NCI-H1436 (cell line): ENCODE measurements around the gene ARHGAP30.

Experiments used
- DNase-seq: peaks from one replicate; lab custom pipeline; 2025; lab: John Stamatoyannopoulos, UW

ARHGAP30 gene

DNA sequence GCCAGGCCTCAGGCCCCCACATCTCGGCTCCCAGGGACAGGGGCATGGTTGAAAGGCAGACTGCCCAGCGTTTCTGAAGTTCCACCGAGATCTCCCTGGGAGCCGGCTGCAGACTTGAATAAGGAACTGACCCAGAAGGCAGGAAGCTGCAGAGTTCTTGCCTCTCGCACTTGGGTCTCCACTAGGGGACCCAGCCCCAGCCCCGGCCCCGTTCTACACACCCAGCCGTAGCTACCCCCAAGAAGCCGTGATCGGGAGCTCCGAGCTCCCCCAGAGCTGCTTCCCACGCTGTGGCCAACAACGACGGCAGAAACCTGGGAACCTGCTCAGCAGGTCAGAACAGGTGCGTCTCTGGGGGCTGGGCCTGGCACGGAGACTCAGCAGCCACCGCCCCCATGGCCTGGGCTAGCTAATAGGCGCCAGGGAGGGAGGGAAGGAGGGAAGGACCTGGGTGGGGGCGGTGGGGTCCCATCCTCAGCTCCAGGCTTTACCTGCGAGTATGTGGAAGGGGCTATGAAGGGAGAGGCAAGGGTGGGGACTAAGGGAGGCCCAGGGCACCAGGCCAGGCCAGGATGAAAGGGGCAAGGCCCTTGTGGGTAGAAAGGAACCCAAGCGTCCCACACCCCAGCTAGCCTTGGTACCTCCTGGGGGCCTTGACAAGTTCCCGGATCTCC lies 19.7 kb upstream of the ARHGAP30 start, which contains the start of gene NECTIN4:
Gene NECTIN4, minus strand, starts transcription at position 308 of the 674 bp plus-strand sequence. Its CDS starts 262 bp downstream, at position 46.
- no peak for DNase-seq

DNA sequence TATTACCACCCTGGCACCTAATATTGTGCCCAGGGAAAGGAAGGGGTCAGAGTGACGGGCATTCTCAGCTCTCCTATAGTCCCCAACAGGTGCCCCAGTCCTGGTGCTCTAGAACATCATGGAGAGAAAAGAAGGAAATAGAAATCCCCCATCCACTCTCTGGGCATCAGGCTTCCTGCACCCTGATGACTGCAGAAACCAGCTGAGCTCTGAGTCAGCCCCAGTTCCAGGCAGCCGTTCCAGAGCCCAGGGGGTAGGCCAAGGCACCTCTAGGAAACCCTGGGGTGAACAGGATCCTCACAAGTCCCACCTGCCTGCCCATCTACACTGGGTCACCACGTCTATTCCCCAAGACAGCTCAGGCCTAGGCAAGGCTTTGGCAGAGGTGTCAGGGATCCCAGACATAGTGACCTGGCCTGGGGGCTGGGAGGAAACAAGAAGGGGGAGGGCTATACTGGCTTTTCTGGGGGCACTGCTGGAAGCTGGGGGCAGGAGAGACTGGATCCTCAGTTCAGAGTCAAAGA lies 19.0 kb upstream of the ARHGAP30 start:
- no peak for DNase-seq

DNA sequence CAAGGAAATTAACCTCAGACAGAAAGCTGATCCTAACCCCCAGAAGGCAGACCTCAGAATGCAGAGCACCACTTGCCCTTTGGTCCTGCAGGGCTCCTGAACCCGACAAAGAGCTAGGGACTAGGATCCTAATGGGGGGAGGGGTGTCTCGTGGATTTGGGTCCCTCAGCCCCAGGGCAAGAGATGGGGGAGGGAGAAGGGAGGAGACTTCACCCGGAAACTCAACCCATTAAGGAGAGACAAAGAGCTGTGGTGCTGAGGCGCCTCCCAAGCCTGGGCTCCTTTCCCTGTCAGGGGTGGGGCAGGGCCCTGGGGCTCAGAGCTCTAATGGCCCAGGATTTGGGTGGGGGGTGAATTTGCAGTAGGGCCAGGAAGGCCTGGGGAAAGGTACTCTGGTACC lies 16.8 kb upstream of the ARHGAP30 start:
- no peak for DNase-seq

DNA sequence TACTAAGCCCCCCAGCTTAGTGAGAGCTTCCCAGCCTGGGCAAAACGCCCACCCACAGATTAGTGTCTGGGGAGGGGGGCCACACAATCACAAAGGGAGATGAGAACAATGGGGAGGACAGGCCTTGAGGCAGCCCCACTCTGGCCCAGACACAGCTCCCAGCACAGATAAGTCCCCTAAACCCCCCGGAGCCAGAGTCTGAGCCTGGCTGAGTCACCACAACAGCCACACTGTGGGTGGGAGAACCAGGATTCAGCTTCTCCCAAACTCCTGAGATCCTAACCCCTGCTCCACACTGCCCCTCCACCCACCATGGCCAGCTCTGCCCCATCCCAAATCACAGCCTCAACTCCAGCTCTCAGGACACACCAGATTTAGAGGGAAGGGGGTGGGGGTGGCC lies 15.5 kb upstream of the ARHGAP30 start:
- no peak for DNase-seq

DNA sequence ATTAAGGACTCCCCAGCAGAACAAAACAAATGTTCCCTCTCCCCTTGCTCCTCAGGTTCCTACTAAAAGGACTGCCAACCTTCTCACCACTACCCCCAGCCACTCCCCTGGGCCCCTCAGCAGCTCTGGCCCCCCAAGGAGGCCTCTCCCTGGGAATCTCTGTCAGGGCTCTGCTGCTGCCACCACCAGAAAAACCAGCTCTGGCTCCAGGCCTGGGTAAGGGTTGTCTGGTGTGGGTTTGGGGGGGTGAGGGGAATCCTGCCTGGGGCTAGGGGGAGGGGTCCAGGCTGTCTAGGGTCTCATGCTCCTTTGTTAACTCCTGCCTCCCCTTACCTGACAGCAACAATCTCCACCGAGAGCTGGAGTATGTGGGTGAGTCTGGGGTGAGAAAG lies 14.9 kb upstream of the ARHGAP30 start:
- no peak for DNase-seq

DNA sequence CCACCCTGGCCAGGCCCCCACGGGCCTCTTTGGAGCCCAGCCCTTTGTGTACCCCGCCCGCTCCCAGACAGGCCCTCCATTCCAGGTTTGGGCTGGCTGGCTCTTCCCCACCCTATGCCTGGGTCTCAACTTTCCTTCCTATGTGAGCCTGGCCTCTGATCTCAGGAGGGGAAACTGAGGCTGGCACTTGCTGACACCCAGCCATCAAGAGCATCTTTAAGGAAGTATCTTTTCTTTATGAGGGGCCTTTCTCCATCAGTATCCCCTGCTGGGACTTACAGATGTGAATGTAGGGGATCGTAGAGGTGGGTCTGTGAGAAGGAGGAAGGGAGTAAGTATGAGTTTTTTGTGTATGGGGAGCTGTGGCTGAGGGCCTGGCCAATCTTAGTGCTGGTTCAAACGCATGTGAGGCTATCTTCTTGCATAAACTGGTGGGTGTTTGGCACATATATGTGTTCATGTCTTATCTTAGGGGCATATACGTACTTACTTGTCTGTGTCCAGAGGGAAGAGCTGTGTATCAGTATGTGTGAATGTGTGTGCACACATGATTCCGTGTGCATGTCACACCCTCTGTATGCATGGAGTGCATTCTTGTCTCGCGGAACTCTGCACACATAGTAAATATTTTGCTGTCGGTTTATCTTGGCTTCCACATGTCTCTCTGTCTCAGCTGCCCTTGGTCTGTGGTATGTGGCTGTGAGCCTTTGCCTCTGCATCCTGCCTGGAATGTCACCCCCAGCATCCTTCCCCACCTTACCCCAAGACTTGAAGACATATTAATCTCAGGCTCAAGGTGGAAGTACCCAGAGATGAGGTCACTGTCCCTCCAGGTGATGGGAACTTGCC lies 14.3 kb upstream of the ARHGAP30 start:
- DNase-seq, result no peak

DNA sequence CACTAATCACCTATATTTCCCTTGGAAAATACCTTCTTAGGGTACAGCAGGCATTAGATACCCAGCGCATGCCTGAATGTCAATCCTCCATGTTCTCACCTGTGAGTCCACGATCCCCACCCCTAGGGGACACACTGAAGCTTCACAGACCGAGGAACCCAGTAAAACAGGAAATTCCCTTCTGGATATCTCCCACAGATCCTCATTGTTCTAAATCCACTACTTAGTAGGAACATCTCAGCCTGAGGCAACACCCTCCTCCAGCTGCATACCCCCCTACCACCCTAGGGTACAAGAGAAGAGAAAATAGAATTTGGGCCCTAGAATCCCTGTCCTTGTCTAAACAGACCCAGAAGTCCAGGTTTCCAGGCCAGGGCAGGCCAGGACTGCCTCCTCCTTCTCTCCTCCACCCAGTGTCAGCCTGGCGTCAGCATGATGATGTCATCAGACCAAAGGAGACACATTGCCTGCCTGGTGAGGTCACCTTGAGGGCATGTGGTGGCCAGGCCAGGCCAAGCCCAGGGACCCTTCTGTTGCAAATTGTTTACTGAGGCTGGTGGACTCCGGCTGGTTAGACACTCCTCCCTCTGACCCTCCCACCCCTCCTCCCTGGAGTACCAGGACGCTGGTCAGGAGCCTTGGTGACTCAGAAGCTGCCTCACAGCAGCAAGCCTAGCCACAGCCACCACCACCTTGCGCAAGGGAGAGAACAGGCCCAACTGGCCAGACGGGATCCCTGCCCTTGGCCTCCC lies 13.5 kb upstream of the ARHGAP30 start:
- no peak for DNase-seq

DNA sequence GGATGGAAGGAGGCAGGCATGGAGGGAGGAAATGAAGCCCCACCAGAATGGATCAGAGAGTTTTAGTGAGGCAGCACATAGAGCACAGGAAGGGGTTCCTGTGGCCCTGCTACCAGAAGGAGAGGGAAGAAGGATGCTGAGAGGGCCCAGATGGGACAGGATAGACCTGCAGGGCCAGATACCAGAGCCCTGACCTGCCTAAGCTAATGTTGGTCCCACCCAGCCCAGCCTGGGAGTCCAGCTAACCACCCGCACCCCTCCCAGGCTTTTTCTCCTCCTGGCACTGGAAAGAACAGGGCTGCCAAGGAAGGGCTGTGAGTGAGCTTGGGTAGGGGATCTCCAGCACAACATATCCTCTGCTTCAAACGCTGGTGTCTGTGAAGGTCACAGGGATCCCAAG lies 12.8 kb upstream of the ARHGAP30 start:
- no peak for DNase-seq

DNA sequence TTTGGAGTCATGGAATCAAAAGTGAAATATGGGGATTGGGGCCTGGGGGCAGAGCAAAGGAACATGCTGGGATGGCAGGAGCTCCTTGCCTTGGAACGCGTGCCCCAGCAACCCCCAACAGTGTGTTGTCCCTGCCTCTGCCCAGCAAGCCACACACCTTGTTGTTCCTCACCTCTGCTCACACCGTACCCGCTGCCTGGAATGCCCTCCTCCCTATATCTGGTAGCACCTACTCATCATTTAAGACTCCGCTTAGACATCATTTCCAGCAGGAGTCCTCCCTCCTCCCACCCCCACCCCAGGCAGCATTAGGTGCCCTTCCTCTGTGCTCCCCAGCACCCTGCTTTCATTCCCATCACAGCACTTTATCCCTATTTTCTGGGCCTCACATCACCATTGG lies 11.8 kb upstream of the ARHGAP30 start:
- DNase-seq, result no peak

DNA sequence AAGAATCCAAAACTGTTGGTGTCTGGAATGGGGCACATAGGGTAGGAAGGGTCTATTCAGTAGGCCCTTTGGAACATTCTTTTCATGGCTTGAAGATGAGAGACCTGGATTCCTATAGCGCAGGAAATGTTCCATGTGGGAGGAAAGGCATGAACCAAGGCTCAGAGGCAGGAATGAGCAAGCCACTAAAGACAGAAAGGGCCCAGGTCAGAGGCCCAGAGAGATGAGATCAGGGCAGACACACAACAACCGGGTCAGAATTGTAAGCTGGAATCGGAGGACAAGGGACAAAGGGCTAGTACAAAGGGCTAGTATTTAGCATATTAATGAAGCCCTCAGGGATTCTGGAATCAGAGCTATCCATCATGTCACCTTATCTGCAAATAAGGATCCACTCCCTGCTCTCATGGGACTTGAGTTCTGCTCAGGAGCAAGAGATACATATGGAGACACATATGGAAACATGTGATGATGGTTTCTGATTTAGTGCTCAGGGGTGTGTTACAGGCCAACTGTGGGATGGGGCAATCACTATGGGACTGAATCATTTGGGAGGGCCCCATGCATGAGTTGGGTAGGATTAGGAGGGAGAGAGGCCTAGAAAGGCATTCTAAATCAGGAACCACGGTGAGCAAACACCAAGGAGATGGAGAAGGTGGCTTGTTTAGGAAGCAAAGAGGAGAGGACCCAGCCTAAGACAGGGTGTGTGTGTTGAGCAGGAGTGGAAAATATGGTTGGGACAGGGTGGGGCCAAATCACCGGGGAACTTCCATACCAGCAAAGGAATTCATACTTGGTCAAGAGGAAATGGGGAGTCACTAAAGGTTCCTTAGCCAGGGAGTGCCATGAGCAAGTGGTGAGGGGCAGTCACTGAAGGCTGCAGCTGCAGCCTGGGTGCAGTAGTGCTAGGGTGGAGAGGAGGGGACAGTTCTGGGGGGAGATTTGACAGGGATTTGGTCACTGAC lies 11.0 kb upstream of the ARHGAP30 start:
- DNase-seq, result no peak

DNA sequence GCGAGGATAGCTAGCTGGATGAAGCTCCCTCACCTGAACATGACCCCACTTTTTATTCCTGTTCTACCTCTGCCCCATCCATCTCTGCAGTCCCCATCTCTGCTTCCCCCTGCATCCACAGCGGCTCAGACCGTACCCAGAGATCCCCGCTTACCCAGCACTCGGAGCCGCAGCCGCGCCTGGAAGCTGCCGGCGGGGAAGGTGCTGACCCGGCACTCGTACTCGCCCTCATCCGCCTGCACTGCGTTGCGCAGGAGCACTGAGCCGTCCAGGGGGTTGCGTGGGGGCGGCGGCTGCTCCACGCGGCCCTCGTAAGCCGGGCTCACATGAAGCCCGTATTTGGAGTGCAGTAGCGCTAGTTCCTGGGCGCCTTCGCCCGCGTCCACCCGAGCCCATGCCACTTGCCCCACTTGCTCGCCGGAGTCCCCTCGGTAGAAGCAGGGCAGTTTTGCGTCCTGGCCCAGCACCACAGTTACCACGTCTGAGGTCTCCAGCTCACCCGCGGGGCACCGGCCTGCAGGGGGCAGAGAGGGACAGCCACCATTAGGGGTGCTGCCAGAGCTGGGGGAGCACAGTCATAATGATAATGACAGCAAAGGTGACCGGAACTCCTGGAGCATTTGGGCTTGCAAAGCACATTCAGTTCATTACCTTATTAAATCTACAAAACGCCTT lies 9.9 kb upstream of the ARHGAP30 start:
- no peak for DNase-seq

DNA sequence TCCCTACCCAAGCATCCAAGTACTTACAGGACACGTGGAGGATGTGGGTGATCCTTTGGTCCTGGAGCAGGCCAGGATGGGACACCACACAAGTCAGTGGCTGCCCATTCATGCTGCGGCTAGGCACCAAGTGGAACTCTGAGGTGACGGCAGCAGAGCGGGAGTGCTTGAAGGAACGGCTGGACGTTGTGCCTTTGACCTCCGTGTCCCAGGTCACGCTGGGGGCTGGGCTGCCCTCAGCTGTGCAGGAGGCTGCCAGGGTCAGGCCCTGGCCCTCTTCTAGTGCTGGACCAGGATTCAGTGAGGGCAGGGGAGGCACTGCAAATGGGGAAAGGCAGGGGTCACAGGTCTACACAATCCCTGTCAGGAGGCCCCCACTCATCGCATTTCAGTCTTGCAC lies 7.7 kb upstream of the ARHGAP30 start:
- DNase-seq, result no peak

DNA sequence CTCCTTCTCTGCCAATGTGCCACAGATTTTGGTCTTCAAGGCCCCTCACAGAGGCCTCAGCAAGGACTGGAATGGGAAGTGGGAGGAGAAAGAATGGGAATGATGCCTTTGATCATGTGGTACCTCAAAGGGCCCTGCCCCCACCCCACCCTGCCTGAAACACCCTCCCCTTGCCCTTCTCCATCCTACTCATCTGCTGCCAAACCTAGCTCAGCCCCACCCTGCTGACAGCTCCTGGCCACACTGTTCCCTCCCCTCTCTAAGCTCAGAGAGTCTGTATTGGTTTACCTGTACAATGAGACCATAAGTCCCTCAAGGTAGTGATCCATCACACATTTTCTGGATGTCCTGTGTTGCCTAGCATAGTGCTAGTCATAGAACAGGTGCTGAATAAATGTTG lies 6.7 kb upstream of the ARHGAP30 start:
- DNase-seq, result no peak

DNA sequence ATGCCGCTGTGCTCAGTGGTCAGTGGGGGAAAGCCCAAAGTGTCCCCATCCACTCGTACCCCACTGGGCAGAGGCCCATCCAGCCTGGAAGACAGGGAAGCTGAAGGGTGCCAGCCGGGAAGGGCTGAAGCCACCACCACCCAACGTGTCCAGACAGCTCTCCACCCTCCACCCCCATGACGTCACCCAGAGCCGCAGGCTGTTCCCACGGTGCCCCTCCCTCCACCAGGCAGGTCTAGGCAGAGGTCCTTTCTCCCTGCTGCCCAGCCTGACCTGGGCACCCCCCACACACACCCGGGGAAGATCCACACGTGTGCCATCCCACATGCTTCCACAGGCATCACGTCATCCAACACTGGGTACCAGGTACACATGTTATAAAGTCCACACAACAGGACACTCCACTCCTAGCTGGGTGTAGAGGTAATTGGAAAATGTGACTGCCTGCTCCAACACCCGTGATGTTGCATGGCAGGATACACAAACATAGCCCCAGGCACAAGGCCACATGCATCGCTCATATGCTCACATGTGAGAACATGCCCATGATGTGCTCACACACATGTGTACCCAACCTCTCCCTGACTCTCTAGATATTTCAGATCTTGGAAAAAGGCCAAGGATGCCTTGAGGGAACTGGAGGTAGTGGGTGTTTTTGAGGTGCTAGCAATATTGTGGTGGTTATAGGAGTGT lies 5.1 kb upstream of the ARHGAP30 start:
- no peak for DNase-seq

DNA sequence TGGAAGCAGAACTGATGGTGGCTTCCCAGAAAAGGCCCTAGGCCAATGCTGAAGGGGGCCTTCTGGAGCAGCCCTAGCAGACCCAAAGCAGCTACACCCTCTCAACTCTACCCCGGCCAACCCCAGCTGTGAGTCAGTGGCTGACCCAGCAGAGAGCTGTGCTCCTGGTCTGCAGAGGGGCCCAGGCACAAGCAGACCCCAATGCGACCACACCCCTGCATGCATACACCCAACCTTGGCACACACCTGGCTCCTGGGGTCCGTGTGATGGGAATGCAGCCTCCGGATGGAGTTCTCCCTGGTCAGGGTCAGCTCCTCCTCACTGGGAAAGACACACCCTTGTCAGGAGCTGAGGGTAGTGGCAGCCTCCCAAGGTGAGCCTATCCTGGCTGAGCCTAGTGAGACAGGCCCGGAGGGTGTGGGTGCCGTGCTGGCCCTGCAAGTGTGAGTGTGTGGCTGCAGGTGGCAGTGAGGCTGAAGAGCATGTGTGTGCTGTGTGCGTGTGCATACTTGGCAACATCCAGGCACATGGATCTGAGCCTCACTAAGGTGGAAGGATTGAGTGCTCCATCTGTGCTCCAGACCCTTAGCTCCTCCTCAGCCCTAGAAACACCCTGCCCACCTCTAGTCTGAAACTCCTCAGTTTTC lies 3.9 kb upstream of the ARHGAP30 start:
- no peak for DNase-seq

DNA sequence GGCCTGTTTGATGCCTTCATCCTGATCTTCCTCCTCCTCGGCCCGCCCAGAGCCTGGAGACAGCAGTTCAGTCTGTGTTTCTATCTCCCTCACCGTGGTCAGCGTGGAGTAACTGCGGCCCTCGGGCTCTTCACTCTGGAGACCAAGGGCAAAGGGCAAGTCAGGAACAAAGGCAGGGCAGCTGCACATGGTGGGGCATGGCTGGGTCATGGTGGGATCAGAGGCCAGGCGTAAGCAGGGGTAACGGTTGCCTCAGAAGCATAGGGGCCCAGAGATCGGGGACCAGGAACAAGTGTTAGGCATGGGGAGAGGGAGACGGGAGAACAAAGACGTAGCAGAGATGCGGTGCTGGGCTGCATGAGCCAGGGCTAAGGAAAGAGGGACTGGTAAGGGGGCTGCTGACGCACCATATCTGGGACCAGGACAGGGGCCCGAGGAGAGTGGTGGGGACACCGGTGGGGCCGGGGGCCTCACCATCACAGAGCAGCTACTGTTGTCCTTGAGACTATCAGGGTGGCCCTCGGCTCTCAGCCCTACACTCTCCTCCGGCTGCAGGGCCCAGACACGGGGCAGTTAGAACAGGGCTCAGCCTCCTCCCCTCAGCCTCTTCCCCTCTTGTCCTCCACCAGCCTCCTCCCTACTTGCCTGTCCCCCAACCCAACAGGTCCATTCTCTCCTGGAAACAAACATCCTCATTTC lies 3.2 kb upstream of the ARHGAP30 start:
- no peak for DNase-seq

DNA sequence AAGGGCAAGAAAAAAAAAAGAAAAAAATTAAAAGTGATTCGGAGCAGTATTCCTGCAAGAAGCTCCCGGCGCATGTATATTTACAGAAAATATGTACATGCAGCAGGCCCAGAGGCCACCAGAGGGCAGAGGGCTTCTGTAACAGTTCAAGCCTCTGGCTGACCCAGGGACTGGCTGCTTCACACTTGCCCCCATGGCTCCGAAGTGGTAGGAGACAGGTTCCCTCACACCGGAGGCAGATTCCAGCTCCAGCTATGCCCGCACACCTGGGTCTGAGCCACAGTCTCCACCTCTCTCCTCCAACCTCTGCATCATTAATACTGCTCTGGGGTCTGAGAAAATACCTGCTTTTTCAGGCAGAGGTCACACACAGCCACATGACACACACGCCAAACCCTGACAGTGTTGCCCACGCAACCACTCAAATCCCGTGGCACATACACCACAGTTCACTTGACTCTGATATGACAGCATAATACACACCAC lies 2.2 kb upstream of the ARHGAP30 start:
- DNase-seq, result no peak

DNA sequence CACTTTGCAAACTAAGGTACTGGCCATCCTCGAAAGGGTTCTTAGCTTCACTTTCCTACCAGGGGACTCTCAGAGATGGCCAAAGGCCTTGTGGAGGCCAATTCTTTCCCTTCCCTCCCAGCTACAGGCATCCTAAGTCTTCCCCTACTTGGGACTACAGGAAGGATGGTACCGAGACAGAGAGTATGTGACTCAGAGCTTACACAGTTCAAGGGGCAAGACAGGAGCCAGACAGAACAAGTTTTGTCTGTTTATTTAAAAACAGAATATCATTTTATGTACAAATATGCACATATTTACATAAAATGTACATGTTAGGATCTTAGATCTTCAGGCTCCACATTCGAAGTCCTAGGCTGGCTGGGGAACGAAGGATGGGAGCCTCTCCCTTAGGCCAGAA lies 1.1 kb upstream of the ARHGAP30 start:
- DNase-seq, result no peak

DNA sequence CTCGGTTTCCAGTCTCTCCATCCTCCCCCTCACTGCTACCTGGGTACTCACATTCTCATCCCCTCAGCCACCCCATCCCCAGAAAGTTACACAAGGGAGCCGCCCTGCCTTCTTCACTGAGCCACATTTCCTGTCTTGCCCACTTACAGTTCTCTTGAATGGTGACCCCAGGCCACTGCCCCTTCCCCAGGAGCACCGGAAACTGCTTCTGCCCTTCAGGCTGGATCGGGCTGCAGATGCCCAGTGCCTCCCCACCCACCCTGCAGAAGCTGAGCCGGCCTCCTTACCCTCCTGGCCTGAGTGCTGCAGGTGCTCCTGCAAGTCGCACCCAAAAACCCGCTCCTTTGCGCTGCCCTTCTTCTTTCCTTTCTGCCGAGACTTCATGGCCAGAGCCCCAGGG lies 450 bp downstream of the ARHGAP30 start:
- DNase-seq, result no peak
